SH-SY5Y (cell line): ENCODE data around the gene KRT14.

Source experiments
- GATA2 ChIP-seq: IDR thresholded peaks from 2 replicates; pipeline ENCODE4 v1.6.1; 2011; ENCODE audit warnings: mild to moderate bottlenecking, low read depth, low read length
- GATA3 ChIP-seq: IDR thresholded peaks from 2 replicates; pipeline ENCODE4 v1.6.1; 2011; ENCODE audit warnings: low read depth, mild to moderate bottlenecking, low read length, moderate library complexity

DNA sequence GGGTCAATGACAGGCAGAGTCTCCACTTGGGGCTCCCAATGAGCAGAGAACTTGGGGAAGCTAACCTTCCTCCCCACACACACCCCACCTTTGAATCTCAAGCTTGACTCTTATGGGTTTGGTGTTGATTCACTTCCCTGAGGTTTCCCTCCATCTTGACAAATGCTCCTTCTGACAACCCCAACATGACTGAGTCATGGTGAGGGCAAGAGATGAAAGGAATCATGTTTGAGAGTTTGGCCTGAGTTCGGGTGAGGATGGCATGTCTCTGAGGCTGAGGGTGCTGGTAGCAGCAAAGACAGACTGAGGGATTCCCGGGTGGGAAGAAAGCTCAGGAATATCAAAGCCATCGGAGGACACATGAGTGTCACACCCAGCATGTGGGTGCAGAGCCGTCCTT lies 33.5 kb downstream of the KRT14 start:
- TF ChIP-seq GATA3 (no peak), GATA2 (no peak)
